ENCODE measurements around the gene NUDT21.
"Not testable (repeated sequence)": the region's sequence is repeated elsewhere in the genome, so short reads cannot be mapped to it uniquely, and the experiment has no call there.

The NUDT21 gene

GRCh38 chr16:56419740-56420548 lies 31.2 kb downstream of the NUDT21 start:
- no peak for DNase-seq (ENCODE audit: low spot score)

DNA sequence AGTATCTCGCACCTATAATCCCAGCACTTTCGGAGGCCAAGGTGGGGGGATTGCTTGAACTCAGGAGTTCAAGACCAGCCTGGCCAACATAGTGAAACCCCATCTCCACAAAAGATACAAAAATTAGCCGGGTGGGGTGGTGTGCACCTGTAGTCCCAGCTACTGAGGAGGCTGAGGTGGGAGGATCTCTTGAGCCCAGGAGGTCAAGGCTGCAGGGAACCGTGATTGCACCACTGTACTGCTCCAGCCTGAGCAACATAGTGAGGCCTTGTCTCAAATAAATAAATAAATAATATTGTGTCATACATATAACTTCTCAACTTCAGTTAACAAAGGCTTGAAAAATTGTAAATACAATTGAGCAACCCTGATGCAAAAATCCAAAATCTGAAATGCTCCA lies 34.0 kb downstream of the NUDT21 start:
- no peak for DNase-seq (ENCODE audit: low spot score)

GRCh38 chr16:56415875-56416274 lies 35.3 kb downstream of the NUDT21 start:
- DNase-seq (ENCODE audit: low spot score), result no peak

- DNase-seq (ENCODE audit: low spot score), result no peak
Observed at GRCh38 chr16:56414366-56414765, 36.8 kb downstream of the NUDT21 start.

GRCh38 chr16:56413381-56413780 lies 37.8 kb downstream of the NUDT21 start:
- no peak for DNase-seq (ENCODE audit: low spot score)

GRCh38 chr16:56411624-56412023 lies 39.5 kb downstream of the NUDT21 start:
- no peak for DNase-seq (ENCODE audit: low spot score)

DNA sequence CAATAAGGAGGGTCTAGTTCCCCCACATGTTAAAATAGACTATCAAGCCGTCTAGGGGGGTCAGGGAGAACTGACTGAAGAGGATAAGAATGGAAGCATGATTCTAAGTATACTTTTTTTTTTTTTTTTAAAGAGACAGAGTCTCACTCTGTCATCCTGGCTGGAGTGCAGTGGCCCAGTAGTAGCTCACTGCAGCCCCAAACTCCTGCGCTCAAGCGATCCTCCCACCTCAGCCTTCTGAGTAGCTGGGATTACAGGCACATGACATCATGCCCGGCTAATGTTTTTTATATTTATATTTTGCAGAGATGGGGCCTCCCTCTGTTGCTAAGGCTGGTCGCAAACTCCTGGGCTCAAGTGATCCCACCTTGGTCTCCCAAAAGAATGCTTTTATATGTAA lies 40.0 kb downstream of the NUDT21 start:
- no peak for DNase-seq (ENCODE audit: low spot score)

DNA sequence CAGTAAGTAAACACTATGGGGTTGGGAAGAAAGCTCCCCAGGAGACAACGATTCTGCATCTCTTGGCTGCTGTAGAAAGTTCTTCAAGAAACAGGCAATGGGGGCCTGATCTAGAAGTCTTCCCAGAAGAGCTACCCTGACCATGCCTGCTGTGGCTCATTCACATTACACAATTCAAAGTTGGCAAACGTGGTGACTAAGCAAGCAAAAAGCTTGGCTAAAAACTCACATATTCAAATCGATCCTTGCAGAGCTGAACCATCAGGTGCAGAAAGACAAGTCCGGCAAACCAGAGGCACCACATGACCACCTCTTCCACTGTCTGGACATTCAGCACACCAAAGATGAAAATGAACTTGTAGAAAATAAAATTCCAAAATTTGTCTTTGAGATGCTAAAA lies 41.9 kb downstream of the NUDT21 start:
- no peak for DNase-seq (ENCODE audit: low spot score)

DNA sequence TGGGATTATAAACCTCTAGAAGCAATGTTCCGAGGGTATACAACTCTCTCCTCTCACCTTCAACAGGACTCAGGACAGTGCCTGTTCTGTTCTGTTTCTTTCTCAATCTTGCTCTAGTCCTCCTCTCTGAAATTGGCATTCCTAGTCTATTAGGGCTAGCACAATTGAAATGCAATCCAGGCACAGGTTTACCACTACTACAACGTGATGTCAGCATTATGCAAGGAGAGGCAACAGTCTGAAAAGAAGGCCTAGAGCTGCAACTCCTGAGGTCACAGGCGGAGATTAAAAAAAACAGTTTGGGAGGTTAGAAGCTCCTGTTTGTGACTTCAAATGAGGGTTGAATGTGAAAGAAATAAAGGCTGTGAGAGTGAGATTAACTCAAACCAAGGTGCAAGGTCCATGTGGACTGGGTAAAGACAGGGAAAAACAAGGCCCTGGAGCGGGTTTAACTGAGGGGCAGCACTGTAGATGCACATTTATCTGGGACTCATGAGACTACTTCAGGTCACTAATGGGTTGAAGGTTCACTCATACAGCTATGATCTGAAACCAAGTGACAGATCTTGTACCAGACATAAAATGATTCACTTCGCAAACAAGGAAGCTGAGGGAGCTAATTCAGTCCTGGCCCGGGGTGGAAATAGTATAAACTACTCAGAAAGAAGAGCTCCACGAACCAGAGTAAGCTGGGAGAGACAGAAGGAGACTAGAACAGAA lies 42.6 kb downstream of the NUDT21 start:
- DNase-seq (ENCODE audit: low spot score), result no peak

GRCh38 chr16:56405977-56406672 lies 45.0 kb downstream of the NUDT21 start:
- DNase-seq (ENCODE audit: low spot score), result no peak

DNA sequence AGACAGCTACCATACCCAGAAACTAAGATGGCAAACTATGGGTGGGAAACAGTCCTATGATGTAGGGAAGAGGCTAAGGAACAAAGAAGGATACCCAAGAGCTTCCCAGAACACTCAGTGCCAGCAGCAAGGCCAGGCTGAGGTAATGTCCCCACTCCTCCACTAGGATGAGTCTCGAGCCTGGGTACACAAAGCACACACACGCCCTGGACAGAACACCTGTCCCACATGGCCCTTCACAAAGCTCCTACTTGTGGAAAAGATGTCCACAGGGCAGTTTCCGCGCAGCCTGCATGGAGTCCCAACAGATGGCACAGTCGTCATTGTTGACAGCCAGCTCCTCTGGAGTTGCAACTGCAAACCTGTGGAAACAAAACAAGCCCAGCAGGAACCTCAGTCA lies 49.6 kb downstream of the NUDT21 start:
- no peak for DNase-seq (ENCODE audit: low spot score)

GRCh38 chr16:56400458-56400857 lies 50.7 kb downstream of the NUDT21 start:
- no peak for DNase-seq (ENCODE audit: low spot score)

- no peak for DNase-seq (ENCODE audit: low spot score)
Observed at GRCh38 chr16:56399486-56399885, 51.6 kb downstream of the NUDT21 start.

DNA sequence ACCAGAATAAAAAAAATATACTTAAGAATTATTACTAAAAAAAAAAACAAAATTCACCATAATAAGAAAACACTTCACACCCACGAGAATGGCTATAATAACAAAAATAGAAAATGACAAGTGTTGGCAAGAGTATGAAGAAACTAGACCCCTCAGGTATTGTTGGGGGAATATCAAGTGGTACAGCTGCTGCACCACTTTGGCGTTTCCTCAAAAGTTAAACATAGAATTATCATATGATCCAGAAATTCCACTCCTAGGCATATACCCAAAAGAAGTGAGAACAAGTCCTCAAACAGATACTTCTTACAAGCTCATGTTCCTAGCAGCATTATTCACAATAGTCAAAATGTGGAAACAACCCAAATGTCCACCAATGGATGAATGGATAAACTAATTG lies 52.1 kb downstream of the NUDT21 start:
- no peak for DNase-seq (ENCODE audit: low spot score)

DNA sequence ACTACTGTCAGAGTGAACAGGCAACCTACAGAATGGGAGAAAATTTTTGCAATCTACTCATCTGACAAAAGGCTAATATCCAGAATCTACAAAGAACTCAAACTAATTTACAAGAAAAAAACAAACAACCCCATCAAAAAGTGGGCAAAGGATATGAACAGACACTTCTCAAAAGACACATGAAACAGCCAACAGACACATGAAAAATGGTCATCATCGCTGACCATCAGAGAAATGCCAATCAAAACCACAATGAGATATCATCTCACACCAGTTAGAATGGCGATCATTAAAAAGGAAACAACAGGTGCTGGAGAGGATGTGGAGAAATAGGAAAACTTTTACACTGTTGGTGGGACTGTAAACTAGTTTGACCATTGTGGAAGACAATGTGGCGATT lies 54.4 kb downstream of the NUDT21 start:
- DNase-seq (ENCODE audit: low spot score), result not testable (repeated sequence)

DNA sequence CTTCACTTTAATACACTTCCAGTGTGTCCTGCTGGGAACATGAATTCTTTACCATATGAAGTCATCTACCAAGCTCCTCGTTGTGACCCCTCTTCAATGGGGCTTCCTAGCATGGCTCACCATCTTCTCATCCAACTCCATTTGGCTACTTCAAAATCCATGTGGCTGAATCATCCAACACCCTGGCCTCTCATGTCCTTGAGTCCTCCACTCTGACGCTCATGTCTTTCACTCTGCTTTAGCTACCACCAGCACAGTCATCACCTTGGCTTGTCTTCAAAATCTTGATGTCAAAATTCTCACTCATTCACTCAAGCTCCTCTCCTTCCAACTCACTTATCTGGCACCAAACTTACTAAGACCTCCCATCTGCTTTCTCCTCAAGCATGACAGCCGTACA lies 61.6 kb downstream of the NUDT21 start:
- DNase-seq (ENCODE audit: low spot score), result no peak

- DNase-seq (ENCODE audit: low spot score), result no peak
Observed at GRCh38 chr16:56388209-56388608, 62.9 kb downstream of the NUDT21 start.

DNA sequence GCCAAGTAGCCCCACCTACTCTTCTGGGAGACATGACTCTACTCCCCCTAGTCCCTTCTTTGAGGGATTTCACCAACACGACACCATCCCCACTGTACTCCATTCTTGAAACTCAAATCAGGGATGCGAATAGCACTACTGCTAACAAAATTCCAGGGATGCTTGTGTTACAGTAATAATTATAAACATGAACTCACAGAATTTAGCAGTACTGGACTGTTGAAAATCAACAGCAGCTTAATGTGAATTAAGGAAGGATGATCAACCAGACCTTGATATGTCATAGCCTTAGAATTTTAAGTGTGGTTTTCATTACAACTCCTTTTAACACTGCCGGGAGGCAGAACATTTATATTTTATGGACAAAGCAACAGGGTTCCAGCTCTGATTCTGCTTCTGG lies 63.7 kb downstream of the NUDT21 start:
- DNase-seq (ENCODE audit: low spot score), result no peak

DNA sequence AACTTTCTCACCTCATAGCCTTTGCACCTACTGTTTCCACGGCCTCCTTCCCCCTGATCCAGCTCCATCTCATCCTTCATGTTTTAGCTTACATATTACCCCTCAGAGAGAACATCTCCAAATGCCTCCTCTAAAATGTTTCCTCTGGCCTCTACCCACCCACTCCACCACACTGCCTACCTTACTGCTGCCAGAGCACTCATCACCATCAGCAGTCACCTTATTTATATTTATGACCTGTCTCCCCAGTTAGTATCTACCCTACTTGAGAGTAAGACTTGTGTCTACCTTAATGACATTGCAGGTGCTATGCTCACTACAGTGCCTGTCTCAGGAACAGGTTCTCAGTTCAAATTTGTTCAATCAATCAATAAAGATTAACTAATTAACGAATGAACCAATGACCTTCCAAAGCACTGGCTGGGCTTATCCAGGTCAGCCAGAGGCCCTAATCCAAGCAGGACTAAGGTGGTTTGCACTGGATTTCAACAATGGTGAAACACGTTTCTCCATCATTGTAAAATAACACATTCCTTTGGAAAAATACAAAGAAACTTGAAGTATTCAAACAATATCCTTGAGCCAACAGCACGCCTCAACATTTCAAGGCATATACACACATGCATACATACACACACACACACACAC lies 66.9 kb downstream of the NUDT21 start:
- no peak for DNase-seq (ENCODE audit: low spot score)

- DNase-seq (ENCODE audit: low spot score), result no peak
Observed at GRCh38 chr16:56382901-56383355, 68.2 kb downstream of the NUDT21 start.

DNA sequence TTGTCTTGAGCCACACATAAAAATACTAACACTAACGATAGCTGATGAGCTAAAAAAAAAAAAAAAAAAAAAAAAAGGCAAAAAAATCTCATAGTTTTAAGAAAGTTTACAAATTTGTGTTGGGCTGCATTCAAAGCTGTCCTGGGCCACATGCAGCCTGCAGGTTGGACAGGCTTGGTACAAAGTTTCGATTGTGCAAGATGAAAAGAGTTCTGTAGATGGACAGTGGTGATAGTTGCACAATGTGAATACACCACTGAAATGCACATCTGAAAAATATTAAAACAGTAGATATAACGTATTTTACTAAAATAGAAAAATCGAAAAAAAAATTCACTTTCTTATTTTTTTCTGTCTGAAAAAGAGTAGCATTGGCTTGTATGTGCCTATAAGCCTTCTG lies 68.7 kb downstream of the NUDT21 start:
- DNase-seq (ENCODE audit: low spot score), result no peak

- not testable (repeated sequence) for DNase-seq (ENCODE audit: low spot score)
Observed at GRCh38 chr16:56380778-56381485, 70.2 kb downstream of the NUDT21 start.
